H1 (cell line): ENCODE data around the gene EDC3. TPM values are rescaled to one million over a fixed set of nuclear protein-coding genes. Genes with fewer than 3 reads are reported as not detected.

ENCODE experiments used
- CTCF ChIP-seq, 3 experiments: IDR thresholded peaks; 1 replicate in 2 of 3; 2 replicates in 1 of 3; pipeline versions ENCODE4 v1.5.1 to v1.6.1; 2011; ENCODE audit warnings: low read length in 3 of 3, mild to moderate bottlenecking in 3 of 3, inconsistent platforms in 2 of 3, low read depth in 1 of 3, moderate library complexity in 1 of 3; ENCODE audit not compliant: insufficient read depth in 1 of 3; ENCODE audit errors: control extremely low read depth in 1 of 3
- E2F6 ChIP-seq: IDR thresholded peaks from 2 replicates; pipeline ENCODE4 v1.6.1; 2012; ENCODE audit warnings: inconsistent platforms
- EGR1 ChIP-seq: IDR thresholded peaks from 2 replicates; pipeline ENCODE4 v1.6.1; 2011; ENCODE audit warnings: low read depth, low read length, borderline replicate concordance
- EP300 ChIP-seq, 2 experiments: IDR thresholded peaks; 1 replicate in 1 of 2; 2 replicates in 1 of 2; pipeline ENCODE4 v1.6.1; 2011 to 2012; ENCODE audit warnings: low read depth in 2 of 2, low read length in 2 of 2, mild to moderate bottlenecking in 2 of 2, borderline replicate concordance in 1 of 2, inconsistent platforms in 1 of 2, moderate library complexity in 1 of 2
- EZH2 ChIP-seq: fragments of 200-600 bp; sonication (generic); IDR thresholded peaks from 2 replicates; pipeline ENCODE4 v1.7.1; 2012; ENCODE audit warnings: low read depth, mild to moderate bottlenecking, moderate library complexity, low read length, inconsistent platforms; ENCODE audit not compliant: severe bottlenecking
- GABPA ChIP-seq: IDR thresholded peaks from 2 replicates; pipeline ENCODE4 v1.6.1; 2011; ENCODE audit warnings: mild to moderate bottlenecking, low read length, moderate library complexity, borderline replicate concordance; ENCODE audit not compliant: insufficient read depth
- HDAC6 ChIP-seq: IDR thresholded peaks from one replicate; pipeline ENCODE4 v1.7.1; 2012; ENCODE audit warnings: low read depth, mild to moderate bottlenecking, inconsistent platforms, low read length, moderate library complexity
- JUND ChIP-seq: IDR thresholded peaks from 2 replicates; pipeline ENCODE4 v1.6.1; 2011; ENCODE audit warnings: mild to moderate bottlenecking, improper control_type of control experiment, low read length
- MAFK ChIP-seq: IDR thresholded peaks from 2 replicates; pipeline ENCODE4 v1.6.1; 2012; ENCODE audit warnings: low read depth, mild to moderate bottlenecking, improper control_type of control experiment, low read length
- PHF8 ChIP-seq: fragments of 200-600 bp; sonication (generic); conservative IDR thresholded peaks from 2 replicates; pipeline ENCODE4 v1.7.1; 2012; ENCODE audit warnings: low read depth, mild to moderate bottlenecking, inconsistent platforms, low read length, moderate library complexity
- POU5F1 ChIP-seq: IDR thresholded peaks from 2 replicates; pipeline ENCODE4 v1.6.1; 2011; ENCODE audit warnings: low read depth, mild to moderate bottlenecking, low read length, moderate library complexity
- RAD21 ChIP-seq, 2 experiments: IDR thresholded peaks in 1 of 2; conservative IDR thresholded peaks in 1 of 2; 2 replicates each; pipeline ENCODE4 v1.6.1; 2011; ENCODE audit warnings: low read depth in 2 of 2, low read length in 2 of 2, improper control_type of control experiment in 1 of 2, inconsistent platforms in 1 of 2, mild to moderate bottlenecking in 1 of 2, moderate library complexity in 1 of 2
- RBBP5 ChIP-seq: IDR thresholded peaks from 2 replicates; pipeline ENCODE4 v1.7.1; 2012; ENCODE audit warnings: low read depth, mild to moderate bottlenecking, inconsistent platforms, low read length, moderate library complexity, borderline replicate concordance
- RNF2 ChIP-seq: fragments of 200-900, 300-1000 bp; sonication (generic); IDR thresholded peaks from 2 replicates; pipeline ENCODE4 v1.7.1; 2016; ENCODE audit warnings: borderline replicate concordance, low read depth, mild to moderate bottlenecking, antibody characterized with exemption, low read length; ENCODE audit not compliant: poor library complexity, severe bottlenecking; ENCODE audit errors: missing control alignments
- SAP30 ChIP-seq: fragments of 300-600 bp; sonication (generic); IDR thresholded peaks from 2 replicates; pipeline ENCODE4 v1.7.1; 2012; ENCODE audit warnings: low read length, moderate library complexity, mild to moderate bottlenecking, inconsistent platforms; ENCODE audit not compliant: insufficient read depth, insufficient replicate concordance
- TBP ChIP-seq: IDR thresholded peaks from 2 replicates; pipeline ENCODE4 v1.6.1; 2011; ENCODE audit warnings: low read depth, low read length, improper control_type of control experiment
- YY1 ChIP-seq: IDR thresholded peaks from 2 replicates; pipeline ENCODE4 v1.6.1; 2011; ENCODE audit warnings: low read depth, mild to moderate bottlenecking, low read length
- ZNF274 ChIP-seq: IDR thresholded peaks from 2 replicates; pipeline ENCODE4 v1.7.0; 2012; ENCODE audit warnings: low read length, borderline replicate concordance; ENCODE audit errors: extremely low read depth
- polyA plus RNA-seq, 7 experiments: library from polyadenylated mRNA; depleted of rRNA in 3 of 7; stranded (reverse) in 5 of 7; unstranded in 2 of 7; fragments of >200 nt in 5 of 7; fragments of 200-250 nt in 2 of 7; gene quantifications; 1 replicate in 5 of 7; 2 replicates in 1 of 7; 4 replicates in 1 of 7; pipeline versions ENCODE4 v1.2.1 to v1.2.3, GENCODE V29; 2011 to 2013; ENCODE audit warnings: missing spikeins in 2 of 7, mixed read lengths in 2 of 7
- total RNA-seq: library from RNA; stranded (reverse); fragmentation: NEBNext Ultra II Directional; extraction: Animal tissue kit (Norgen Biotek cat#: 25700); gene quantifications from 2 replicates; pipeline ENCODE4 v1.2.1, GENCODE V29; 2021

The EDC3 gene
- total and polyA plus RNA-seq, 2 of the 8 experiments (the other 6 are each of a cell fraction or from before 2014, with no cell fraction given): 45.0 to 50.8 TPM

GRCh38 chr15:74615508-74616365, 80.1 kb downstream of the EDC3 start, which contains the start of gene CLK3 (continued):
- TF ChIP-seq RNF2 (no peak), E2F6 (peak; percentile 51; the same call in 1 of the 2 replicates), EP300 (IDR thresholded peaks at IDR 0.05; ENCODE audit: borderline replicate concordance in 1 of 2, low read depth in 2 of 2, low read length in 2 of 2) (0 out of 3 replicates have a peak, but pooled peaks of 1 of the 2 experiments have one; percentile 17), ZNF274 (no peak), HDAC6 (no peak), RBBP5 (peak; percentile 82; the same call in 1 of the 2 replicates), YY1 (0 out of 2 replicates have a peak, but pooled peaks have one; percentile 49), TBP (peak; percentile 80), MAFK (no peak), GABPA (peak; percentile 91), SAP30 (peak; percentile 88), EGR1 (peak; percentile 90), POU5F1 (no peak), RAD21 (IDR thresholded peaks at IDR 0.05 in 1 of 2, conservative IDR thresholded peaks at IDR 0.05 in 1 of 2; ENCODE audit: low read depth in 2 of 2, low read length in 2 of 2) (peak in 1 of 2 experiments; percentile 14; a peak in 1 of 4 replicates), PHF8 (peak; percentile 92), JUND (peak; percentile 55; the same call in 1 of the 2 replicates), EZH2 (no peak), CTCF (IDR thresholded peaks at IDR 0.05; ENCODE audit: control extremely low read depth in 1 of 3, insufficient read depth in 1 of 3, low read depth in 1 of 3, low read length in 3 of 3) (peak in 1 of 3 experiments; percentile 11; a peak in 1 of 4 replicates)
